Osteocyte (in vitro differentiated cells): ENCODE measurements around the gene RSU1. TPM values are rescaled to one million over a fixed set of nuclear protein-coding genes. Genes with fewer than 3 reads are reported as not detected.

Experiments
- DNase-seq: peaks from one replicate; pipeline ENCODE4 v3.0.0; 2021; ENCODE audit warnings: mixed read lengths; ENCODE audit not compliant: unreplicated experiment; ENCODE audit errors: extremely low spot score
- H3K27ac Mint-ChIP-seq: one replicate; pipeline ENCODE4 v1.8.0; 2021; ENCODE audit warnings: mild to moderate bottlenecking, mixed read lengths; ENCODE audit not compliant: unreplicated experiment
- H3K27me3 Mint-ChIP-seq: one replicate; pipeline ENCODE4 v1.8.0; 2021; ENCODE audit warnings: mixed read lengths; ENCODE audit not compliant: unreplicated experiment
- H3K36me3 Mint-ChIP-seq: one replicate; pipeline ENCODE4 v1.8.0; 2021; ENCODE audit warnings: mixed read lengths; ENCODE audit not compliant: unreplicated experiment
- H3K4me1 Mint-ChIP-seq: one replicate; pipeline ENCODE4 v1.8.0; 2021; ENCODE audit warnings: mixed read lengths; ENCODE audit not compliant: unreplicated experiment
- H3K4me3 Mint-ChIP-seq: one replicate; pipeline ENCODE4 v1.8.0; 2021; ENCODE audit warnings: mild to moderate bottlenecking, moderate library complexity, mixed read lengths; ENCODE audit not compliant: unreplicated experiment
- H3K9me3 Mint-ChIP-seq: one replicate; pipeline ENCODE4 v1.8.0; 2021; ENCODE audit warnings: mixed read lengths; ENCODE audit not compliant: unreplicated experiment
- total RNA-seq: library from RNA; stranded (reverse); gene quantifications from 2 replicates; pipeline ENCODE4 v1.2.1, GENCODE V29; 2021
- TF ChIP-seq, protein P1 (sequence below): fragments of 200-600 bp; sonication (generic); IDR thresholded peaks from 2 replicates; pipeline ENCODE4 v1.5.0; 2021; ENCODE audit warnings: antibody characterized with exemption, mild to moderate bottlenecking, moderate library complexity

RSU1 gene
- total RNA-seq, 1 donor from 2014 or later = 92.0 TPM

DNA sequence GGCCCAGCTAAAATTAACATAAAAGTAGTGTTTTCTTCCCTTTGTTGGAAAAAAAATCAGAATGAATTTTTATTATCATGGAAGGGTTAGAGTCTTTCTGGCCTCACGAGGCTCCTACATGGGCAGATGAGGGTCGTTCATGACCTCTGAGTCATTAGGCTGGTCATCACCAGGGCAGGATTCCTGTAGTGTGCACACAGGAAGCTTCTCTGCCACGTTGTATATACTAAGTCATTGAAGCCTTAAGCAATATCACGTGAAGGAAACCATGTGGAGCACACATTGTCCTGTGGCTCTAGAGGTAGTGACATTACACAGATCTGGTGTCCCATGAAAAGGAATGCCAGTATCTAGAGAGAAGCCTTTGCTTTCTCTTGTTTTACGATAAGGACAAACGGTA, 210.8 kb downstream of the RSU1 start:
- Mint-ChIP-seq H3K4me1 (no peaks in the 10 kb centered on the region), H3K27me3 (no peaks in the 10 kb centered on the region), H3K36me3 (peaks cover 5% of the 10 kb centered on the region), H3K4me3 (no peak overlapping the region), H3K27ac (no peak overlapping the region), H3K9me3 (no peaks in the 10 kb centered on the region)
- DNase-seq = no peak
- TF ChIP-seq, protein P1, sequence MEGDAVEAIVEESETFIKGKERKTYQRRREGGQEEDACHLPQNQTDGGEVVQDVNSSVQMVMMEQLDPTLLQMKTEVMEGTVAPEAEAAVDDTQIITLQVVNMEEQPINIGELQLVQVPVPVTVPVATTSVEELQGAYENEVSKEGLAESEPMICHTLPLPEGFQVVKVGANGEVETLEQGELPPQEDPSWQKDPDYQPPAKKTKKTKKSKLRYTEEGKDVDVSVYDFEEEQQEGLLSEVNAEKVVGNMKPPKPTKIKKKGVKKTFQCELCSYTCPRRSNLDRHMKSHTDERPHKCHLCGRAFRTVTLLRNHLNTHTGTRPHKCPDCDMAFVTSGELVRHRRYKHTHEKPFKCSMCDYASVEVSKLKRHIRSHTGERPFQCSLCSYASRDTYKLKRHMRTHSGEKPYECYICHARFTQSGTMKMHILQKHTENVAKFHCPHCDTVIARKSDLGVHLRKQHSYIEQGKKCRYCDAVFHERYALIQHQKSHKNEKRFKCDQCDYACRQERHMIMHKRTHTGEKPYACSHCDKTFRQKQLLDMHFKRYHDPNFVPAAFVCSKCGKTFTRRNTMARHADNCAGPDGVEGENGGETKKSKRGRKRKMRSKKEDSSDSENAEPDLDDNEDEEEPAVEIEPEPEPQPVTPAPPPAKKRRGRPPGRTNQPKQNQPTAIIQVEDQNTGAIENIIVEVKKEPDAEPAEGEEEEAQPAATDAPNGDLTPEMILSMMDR = no peak

DNA sequence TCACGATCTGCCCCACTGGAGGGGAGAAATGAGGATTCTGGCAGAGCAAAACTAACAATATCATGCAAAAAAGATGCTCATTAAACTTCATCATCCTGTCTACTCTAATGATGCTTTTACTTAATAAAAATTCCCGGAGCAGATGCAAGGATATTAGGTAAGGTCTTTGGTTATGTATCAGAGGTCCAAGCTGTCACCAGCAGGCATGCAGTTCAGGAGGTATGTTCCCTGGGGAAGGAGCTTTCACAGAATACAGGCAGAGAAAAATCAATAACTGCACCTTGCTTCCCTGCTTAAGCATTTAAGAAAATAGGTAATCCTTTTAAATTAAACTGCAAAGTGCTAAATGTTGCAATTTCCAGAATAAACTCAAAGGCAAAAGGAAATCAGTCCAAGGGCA, 213.9 kb downstream of the RSU1 start:
- TF ChIP-seq, protein P1 = no peak
- H3K9me3 Mint-ChIP-seq = no peaks in the 10 kb centered on the region
- H3K27me3 Mint-ChIP-seq = no peaks in the 10 kb centered on the region
- no peak for DNase-seq
- no peak overlapping the region for H3K4me3 Mint-ChIP-seq
- H3K36me3 Mint-ChIP-seq = peaks cover 5% of the 10 kb centered on the region
- H3K27ac Mint-ChIP-seq = no peak overlapping the region
- H3K4me1 Mint-ChIP-seq = no peaks in the 10 kb centered on the region

DNA sequence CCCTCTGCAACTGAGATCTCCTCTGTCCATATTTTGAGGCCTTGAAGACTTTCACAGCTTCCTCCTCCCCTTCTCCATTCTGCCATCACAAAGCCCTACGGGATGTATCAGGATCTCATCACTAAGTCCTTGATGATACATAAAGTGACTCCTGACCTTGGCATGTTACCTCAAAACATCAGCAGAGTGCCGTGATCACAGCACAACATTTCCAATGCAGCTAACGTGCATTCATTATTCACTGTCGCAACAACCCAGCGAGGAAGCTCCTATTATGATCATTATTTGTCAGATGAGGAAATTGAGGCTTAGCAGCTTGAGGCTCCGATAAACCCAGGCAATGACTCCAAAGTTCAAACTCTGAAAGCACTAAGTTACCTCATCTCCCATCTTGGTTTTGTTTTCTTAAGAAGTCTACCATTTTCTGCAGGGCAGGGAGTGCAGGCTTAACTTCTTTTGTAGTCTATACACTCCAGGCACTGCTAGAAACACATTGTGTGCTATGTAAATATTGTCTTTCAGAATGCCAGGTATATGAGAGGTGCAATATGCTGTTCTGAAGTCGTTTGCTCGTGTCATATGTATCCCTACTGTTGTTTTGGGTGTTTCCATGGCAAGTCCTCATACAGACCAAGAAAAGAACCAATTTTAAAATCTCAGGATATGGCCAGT, 215.0 kb downstream of the RSU1 start:
- no peaks in the 10 kb centered on the region for H3K27me3 Mint-ChIP-seq
- H3K4me1 Mint-ChIP-seq = no peaks in the 10 kb centered on the region
- no peak for DNase-seq
- H3K36me3 Mint-ChIP-seq = peaks cover 6% of the 10 kb centered on the region
- H3K27ac Mint-ChIP-seq = no peak overlapping the region
- no peaks in the 10 kb centered on the region for H3K9me3 Mint-ChIP-seq
- no peak overlapping the region for H3K4me3 Mint-ChIP-seq
- TF ChIP-seq, protein P1 = no peak

DNA sequence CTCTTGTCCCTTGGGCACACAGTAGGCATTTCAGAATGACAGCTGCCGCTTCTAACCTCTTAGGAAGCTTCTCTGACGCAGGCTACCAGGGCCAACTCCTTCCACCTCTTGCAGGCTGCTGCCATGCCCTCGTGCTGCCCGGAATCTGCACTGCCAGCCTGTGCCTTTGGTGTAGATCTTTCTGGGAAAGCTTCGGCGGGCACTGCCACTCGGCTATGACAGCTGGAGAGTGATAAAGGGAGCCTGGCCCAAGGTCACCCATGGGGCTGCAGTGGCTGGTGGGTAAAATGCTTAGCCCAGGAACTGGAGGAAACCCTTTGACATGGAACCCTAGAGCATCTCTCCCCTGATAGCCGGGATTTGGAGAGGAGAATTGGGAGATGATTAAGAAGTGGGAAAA, 217.6 kb downstream of the RSU1 start:
- H3K4me3 Mint-ChIP-seq = no peak overlapping the region
- no peaks in the 10 kb centered on the region for H3K9me3 Mint-ChIP-seq
- no peak overlapping the region for H3K27ac Mint-ChIP-seq
- no peaks in the 10 kb centered on the region for H3K27me3 Mint-ChIP-seq
- no peaks in the 10 kb centered on the region for H3K4me1 Mint-ChIP-seq
- no peak for DNase-seq
- H3K36me3 Mint-ChIP-seq = peaks cover 11% of the 10 kb centered on the region
- TF ChIP-seq, protein P1 = no peak

DNA sequence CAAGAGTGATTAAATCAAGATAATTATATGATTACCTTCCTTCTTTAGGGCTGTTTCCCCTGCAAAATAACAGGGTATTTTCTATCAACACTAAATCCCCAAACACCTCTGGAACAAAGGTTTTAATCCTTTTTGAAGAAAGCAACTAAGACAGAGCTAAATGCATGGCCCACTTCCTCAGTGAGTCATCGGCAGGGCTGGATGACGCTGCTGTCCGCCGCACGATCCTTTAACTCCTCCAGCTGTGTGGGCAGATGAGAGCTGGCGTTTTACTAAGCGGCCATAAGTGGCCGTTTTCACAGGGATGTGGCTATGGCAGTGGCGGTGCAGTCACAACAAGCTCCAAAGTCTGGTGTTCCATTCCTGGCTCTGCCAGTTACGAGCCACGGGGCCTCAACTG, 219.6 kb downstream of the RSU1 start:
- Mint-ChIP-seq H3K9me3 (no peaks in the 10 kb centered on the region), H3K4me3 (no peak overlapping the region), H3K36me3 (peaks cover 20% of the 10 kb centered on the region), H3K27ac (no peak overlapping the region), H3K4me1 (no peaks in the 10 kb centered on the region), H3K27me3 (no peaks in the 10 kb centered on the region)
- DNase-seq = no peak
- TF ChIP-seq, protein P1 = no peak
